Nephron (organoid): Measurements from ENCODE around the gene DIP2A.

ENCODE experiments used
- H3K27ac Mint-ChIP-seq, 3 experiments: 2 replicates each; pipeline ENCODE4 v1.8.0; 2020; ENCODE audit warnings: mixed read lengths in 3 of 3, mild to moderate bottlenecking in 2 of 3, moderate library complexity in 1 of 3
- H3K27me3 Mint-ChIP-seq: 2 replicates; pipeline ENCODE4 v1.8.0; 2021; ENCODE audit warnings: low read depth, mild to moderate bottlenecking, moderate library complexity, mixed read lengths
- H3K36me3 Mint-ChIP-seq: 2 replicates; pipeline ENCODE4 v1.8.0; 2020; ENCODE audit warnings: low read depth, mixed read lengths
- H3K4me1 Mint-ChIP-seq: 2 replicates; pipeline ENCODE4 v1.8.0; 2020; ENCODE audit warnings: mixed read lengths
- H3K4me3 Mint-ChIP-seq, 3 experiments: 2 replicates each; pipeline ENCODE4 v1.8.0; 2020; ENCODE audit warnings: mild to moderate bottlenecking in 3 of 3, mixed read lengths in 3 of 3, moderate library complexity in 2 of 3
- H3K9me3 Mint-ChIP-seq: 2 replicates; pipeline ENCODE4 v1.8.0; 2020; ENCODE audit warnings: mixed read lengths
- CTCF ChIP-seq, 3 experiments: fragments of 200-600 bp; sonication (generic); IDR thresholded peaks; one replicate each; pipeline ENCODE4 v1.5.0; 2021; ENCODE audit warnings: antibody characterized with exemption in 3 of 3; ENCODE audit not compliant: unreplicated experiment in 3 of 3

DIP2A gene

GRCh38 chr21:46604975-46605766 lies 146.5 kb downstream of the DIP2A start, which contains the start of gene S100B:
TSS of gene S100B (minus strand) at chr21:46605082. CDS start at chr21:46602415, 2,667 bp downstream.
- H3K27ac Mint-ChIP-seq, result peak within 1 kb of the TSS in 1 of 3 experiments; percentile 31
- peaks cover 27% of the 10 kb centered on the region for H3K4me1 Mint-ChIP-seq
- TF ChIP-seq CTCF (IDR thresholded peaks at IDR 0.05; ENCODE audit: unreplicated experiment in 3 of 3), result no peak
- H3K9me3 Mint-ChIP-seq, result peaks cover 5% of the 10 kb centered on the region
- peaks cover 10% of the 10 kb centered on the region for H3K27me3 Mint-ChIP-seq
- H3K36me3 Mint-ChIP-seq, result no peaks in the 10 kb centered on the region
- peak within 1 kb of the TSS in 2 of 3 experiments; percentile 43 to 46 for H3K4me3 Mint-ChIP-seq

DNA sequence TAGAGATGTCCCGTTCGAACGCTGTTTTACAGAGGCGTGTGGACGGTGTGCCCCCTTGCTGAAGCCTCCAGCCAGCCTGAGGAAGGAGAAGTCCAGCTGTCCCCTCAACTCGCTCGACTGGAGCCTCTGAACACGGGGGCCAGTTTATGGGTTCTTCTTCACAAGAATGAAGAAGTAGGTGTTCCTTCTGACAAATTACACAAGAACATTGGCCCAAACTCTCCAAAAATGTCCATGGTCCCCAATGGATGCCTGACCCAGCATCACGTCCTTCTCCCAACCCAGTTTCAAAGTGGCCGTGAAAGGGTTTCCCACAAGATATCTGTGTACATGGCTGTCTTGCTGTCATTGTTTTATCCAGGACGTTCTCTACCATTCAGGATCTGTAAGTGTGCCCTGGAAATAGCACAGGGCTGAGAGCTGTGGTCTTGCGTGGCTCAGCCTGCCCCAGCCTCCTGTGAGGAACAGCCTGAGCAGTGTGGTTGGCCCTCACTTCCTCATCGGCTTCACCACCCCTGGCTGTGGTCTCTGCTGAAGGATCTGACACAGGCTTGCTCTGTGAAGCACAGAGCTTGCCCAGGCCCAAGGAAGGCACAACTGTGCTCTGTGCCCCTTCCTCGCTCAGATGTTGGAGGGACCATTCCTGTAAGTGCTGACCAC lies 147.2 kb downstream of the DIP2A start:
- Mint-ChIP-seq H3K27me3 (peaks cover 8% of the 10 kb centered on the region), H3K9me3 (peaks cover 5% of the 10 kb centered on the region), H3K27ac (no peak overlapping the region), H3K4me1 (peaks cover 27% of the 10 kb centered on the region), H3K36me3 (no peaks in the 10 kb centered on the region), H3K4me3 (no peak overlapping the region)
- TF ChIP-seq CTCF (IDR thresholded peaks at IDR 0.05; ENCODE audit: unreplicated experiment in 3 of 3), result no peak

DNA sequence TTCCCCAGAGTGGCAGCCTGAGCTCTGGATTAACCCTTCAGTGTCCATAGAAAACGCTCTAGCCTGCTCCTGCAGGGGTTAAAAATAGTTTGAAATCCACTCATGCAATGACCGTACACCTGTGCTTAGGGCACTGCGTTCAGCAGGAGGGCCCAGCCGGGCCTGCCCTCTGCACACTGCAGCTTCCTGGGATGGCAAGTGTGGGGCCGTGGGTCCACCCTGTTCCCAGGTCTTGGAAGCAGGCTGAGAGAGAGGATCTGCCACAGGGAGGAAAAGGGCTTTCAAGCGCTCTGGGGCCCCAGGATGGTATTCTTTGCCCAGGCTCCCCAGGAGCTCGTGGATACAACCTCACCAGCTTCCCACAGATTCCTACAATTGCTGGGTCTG lies 147.7 kb downstream of the DIP2A start:
- Mint-ChIP-seq H3K9me3 (peaks cover 5% of the 10 kb centered on the region), H3K36me3 (no peaks in the 10 kb centered on the region), H3K27ac (no peak overlapping the region), H3K4me1 (peaks cover 27% of the 10 kb centered on the region), H3K4me3 (no peak overlapping the region), H3K27me3 (peaks cover 8% of the 10 kb centered on the region)
- TF ChIP-seq CTCF (IDR thresholded peaks at IDR 0.05; ENCODE audit: unreplicated experiment in 3 of 3), result no peak

DNA sequence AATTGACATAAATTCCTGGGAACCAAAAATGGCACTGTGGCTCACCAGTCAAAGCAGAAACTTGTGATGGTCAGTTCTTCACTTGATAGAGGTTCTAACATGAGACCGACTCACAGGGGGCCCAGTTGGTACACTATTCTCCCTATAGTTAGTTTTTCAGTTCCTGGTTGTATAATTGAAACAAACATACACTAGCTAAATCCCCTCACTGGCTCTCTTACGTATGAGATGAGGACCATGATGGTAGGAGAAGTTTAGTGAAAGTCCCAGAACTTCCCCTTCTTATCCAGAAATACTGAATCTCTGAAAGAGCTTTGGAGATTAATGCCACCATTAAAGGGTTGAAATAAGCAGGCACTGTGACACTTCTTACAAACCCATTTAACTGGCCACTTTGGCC lies 148.9 kb downstream of the DIP2A start:
- Mint-ChIP-seq H3K27ac (no peak overlapping the region), H3K4me3 (no peak overlapping the region), H3K9me3 (peaks cover 5% of the 10 kb centered on the region), H3K27me3 (peaks cover 8% of the 10 kb centered on the region), H3K4me1 (peaks cover 17% of the 10 kb centered on the region), H3K36me3 (no peaks in the 10 kb centered on the region)
- no peak for TF ChIP-seq CTCF (IDR thresholded peaks at IDR 0.05; ENCODE audit: unreplicated experiment in 3 of 3)

- Mint-ChIP-seq H3K27me3 (peaks cover 8% of the 10 kb centered on the region), H3K9me3 (peaks cover 8% of the 10 kb centered on the region), H3K4me1 (peaks cover 11% of the 10 kb centered on the region), H3K4me3 (no peak overlapping the region), H3K27ac (no peak overlapping the region), H3K36me3 (no peaks in the 10 kb centered on the region)
- no peak for TF ChIP-seq CTCF (IDR thresholded peaks at IDR 0.05; ENCODE audit: unreplicated experiment in 3 of 3)
These were observed 150.0 kb downstream of the DIP2A start for GRCh38 chr21:46608672-46609111.
